ENCODE results near the gene PJA2. TPM values are rescaled to one million over a fixed set of nuclear protein-coding genes. Genes with fewer than 3 reads are reported as not detected.

The PJA2 gene
- polyA plus RNA-seq, 1 experiment: 109 TPM

GRCh38 chr5:109340351-109340750 lies 69.4 kb downstream of the PJA2 start:
- no peaks in the 10 kb centered on the region for H3K27me3 ChIP-seq (ENCODE audit: control insufficient read depth, insufficient read depth, low read length)
- no peak overlapping the region for H3K4me3 ChIP-seq (ENCODE audit: low read depth, low read length)
- ChIA-PET POLR2A (no interaction called here), CTCF (no interaction called here)
- DNase-seq (ENCODE audit: low read depth, low spot score): no peak
- no peak overlapping the region for H3K27ac ChIP-seq (ENCODE audit: low read depth, low read length)
- TF ChIP-seq CTCF (IDR thresholded peaks at IDR 0.05; ENCODE audit: low read depth, low read length): no peak
- no peaks in the 10 kb centered on the region for H3K9me3 ChIP-seq (ENCODE audit: control insufficient read depth, insufficient read depth, low read length)

- DNase-seq (ENCODE audit: low read depth, low spot score): no peak
- CTCF ChIA-PET: interaction anchor here (1.0 kb wide), 1 partner anchor 653 kb away, joined by 3 read pairs; no protein-coding TSS in a partner anchor
- TF ChIP-seq CTCF (IDR thresholded peaks at IDR 0.05; ENCODE audit: low read depth, low read length): no peak
- Histone ChIP-seq H3K27ac (ENCODE audit: low read depth, low read length) (no peak overlapping the region), H3K9me3 (ENCODE audit: control insufficient read depth, insufficient read depth, low read length) (no peaks in the 10 kb centered on the region), H3K4me3 (ENCODE audit: low read depth, low read length) (no peak overlapping the region), H3K27me3 (ENCODE audit: control insufficient read depth, insufficient read depth, low read length) (no peaks in the 10 kb centered on the region)
- POLR2A ChIA-PET: no interaction called here
Observed at GRCh38 chr5:109335114-109335513, 74.7 kb downstream of the PJA2 start.

GRCh38 chr5:109334056-109334455 lies 75.7 kb downstream of the PJA2 start:
- no peak overlapping the region for H3K4me3 ChIP-seq (ENCODE audit: low read depth, low read length)
- DNase-seq (ENCODE audit: low read depth, low spot score): no peak
- POLR2A ChIA-PET: no interaction called here
- H3K9me3 ChIP-seq (ENCODE audit: control insufficient read depth, insufficient read depth, low read length): no peaks in the 10 kb centered on the region
- CTCF ChIA-PET: no interaction called here
- no peaks in the 10 kb centered on the region for H3K27me3 ChIP-seq (ENCODE audit: control insufficient read depth, insufficient read depth, low read length)
- H3K27ac ChIP-seq (ENCODE audit: low read depth, low read length): no peak overlapping the region
- TF ChIP-seq CTCF (IDR thresholded peaks at IDR 0.05; ENCODE audit: low read depth, low read length): no peak

- Histone ChIP-seq H3K4me3 (ENCODE audit: low read depth, low read length) (no peak overlapping the region), H3K9me3 (ENCODE audit: control insufficient read depth, insufficient read depth, low read length) (no peaks in the 10 kb centered on the region), H3K27me3 (ENCODE audit: control insufficient read depth, insufficient read depth, low read length) (no peaks in the 10 kb centered on the region), H3K27ac (ENCODE audit: low read depth, low read length) (no peak overlapping the region)
- POLR2A ChIA-PET: no interaction called here
- no peak for TF ChIP-seq CTCF (IDR thresholded peaks at IDR 0.05; ENCODE audit: low read depth, low read length)
- CTCF ChIA-PET: interaction anchor here (0.9 kb wide), 1 partner anchor 687 kb away, joined by 3 read pairs; no protein-coding TSS in a partner anchor
- DNase-seq (ENCODE audit: low read depth, low spot score): peak; percentile 61
Observed at GRCh38 chr5:109329333-109330237, 80.2 kb downstream of the PJA2 start.

- DNase-seq (ENCODE audit: low read depth, low spot score): no peak
- Histone ChIP-seq H3K4me3 (ENCODE audit: low read depth, low read length) (no peak overlapping the region), H3K27me3 (ENCODE audit: control insufficient read depth, insufficient read depth, low read length) (no peaks in the 10 kb centered on the region), H3K9me3 (ENCODE audit: control insufficient read depth, insufficient read depth, low read length) (no peaks in the 10 kb centered on the region), H3K27ac (ENCODE audit: low read depth, low read length) (no peak overlapping the region)
- CTCF ChIA-PET: interaction anchor here (0.9 kb wide), 1 partner anchor 687 kb away, joined by 3 read pairs; no protein-coding TSS in a partner anchor
- no peak for TF ChIP-seq CTCF (IDR thresholded peaks at IDR 0.05; ENCODE audit: low read depth, low read length)
- POLR2A ChIA-PET: no interaction called here
Observed at GRCh38 chr5:109328626-109329025, 81.1 kb downstream of the PJA2 start.
